HG02678 (cell line): ENCODE results near the gene MAGI1.

Source experiments
- ATAC-seq: cut with Tn5 transposase; IDR thresholded peaks from one replicate; pipeline ENCODE4 v1.9.1; 2021; ENCODE audit warnings: mild to moderate bottlenecking, moderate library complexity; ENCODE audit not compliant: unreplicated experiment

The MAGI1 gene

GRCh38 chr3:65313666-65314065, 725.1 kb downstream of the MAGI1 start:
- no peak for ATAC-seq

- ATAC-seq, result no peak
Observed at GRCh38 chr3:65305836-65306235, 732.9 kb downstream of the MAGI1 start.
